IPS-15b (cell line): ENCODE data around the gene HOXA9.

Source experiments
- H3K27me3 ChIP-seq: one replicate; pipeline ENCODE4 v1.6.1; 2013; ENCODE audit warnings: low read length; ENCODE audit not compliant: control insufficient read depth, insufficient read depth
- H3K36me3 ChIP-seq: one replicate; pipeline ENCODE4 v1.6.1; 2013; ENCODE audit warnings: low read length; ENCODE audit not compliant: control insufficient read depth, insufficient read depth
- H3K4me1 ChIP-seq: one replicate; pipeline ENCODE4 v1.6.1; 2013; ENCODE audit warnings: mild to moderate bottlenecking, low read length; ENCODE audit not compliant: control insufficient read depth, insufficient read depth
- H3K4me3 ChIP-seq: one replicate; pipeline ENCODE4 v1.5.1; 2013; ENCODE audit warnings: low read depth, low read length
- H3K9ac ChIP-seq: one replicate; pipeline ENCODE4 v1.6.1; 2013; ENCODE audit warnings: low read depth, mild to moderate bottlenecking, low read length
- H3K9me3 ChIP-seq: one replicate; pipeline ENCODE4 v1.6.1; 2013; ENCODE audit warnings: mild to moderate bottlenecking, low read length; ENCODE audit not compliant: control insufficient read depth, insufficient read depth

Gene HOXA9

DNA sequence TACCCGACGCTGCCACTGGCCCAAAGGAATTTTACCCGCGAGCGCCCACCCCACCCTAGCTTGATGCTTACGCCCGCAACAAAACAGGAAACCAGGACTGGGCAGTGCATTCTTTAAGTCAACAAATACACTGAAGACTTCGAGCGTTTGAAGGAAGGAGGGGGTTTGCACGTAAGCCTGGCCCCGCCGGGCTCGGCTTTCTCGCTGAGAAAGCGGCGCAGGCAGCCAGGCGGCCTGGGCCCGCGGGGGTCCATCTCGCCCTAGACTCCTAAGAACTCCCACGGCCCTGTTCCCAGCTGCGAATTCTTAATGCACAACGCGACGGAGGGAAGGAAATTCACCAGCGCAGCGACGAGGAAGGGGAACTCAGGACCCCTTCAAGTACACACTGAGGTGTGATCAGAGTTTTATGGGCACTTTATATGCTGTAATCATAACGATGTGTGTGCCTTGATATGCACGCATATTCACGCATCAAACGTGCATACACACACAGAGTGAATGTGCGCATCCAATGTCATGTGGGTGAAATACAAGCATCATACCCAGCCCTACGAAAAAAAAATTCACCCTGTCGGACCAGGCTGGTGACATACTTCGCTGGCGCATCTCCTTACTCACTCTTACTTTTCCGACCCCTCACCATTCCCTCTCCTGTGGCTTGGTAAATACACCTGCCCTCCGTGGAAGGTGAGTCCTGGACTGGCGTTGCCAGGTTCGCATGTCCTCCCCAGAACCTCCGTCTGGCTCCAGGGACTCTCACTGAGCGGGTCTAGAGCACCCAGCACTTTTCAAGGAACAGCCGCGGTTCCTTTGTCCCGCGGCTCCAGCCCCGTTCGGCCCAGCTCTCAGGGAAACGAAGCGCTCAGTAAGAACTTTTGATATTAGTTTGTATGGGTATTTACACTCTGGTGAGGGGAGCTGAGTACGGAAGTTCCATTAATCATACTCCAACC lies 40.3 kb upstream of the HOXA9 start:
- H3K4me3 ChIP-seq = peak overlapping the region; percentile 12
- peaks cover 100% of the 10 kb centered on the region for H3K27me3 ChIP-seq
- H3K9me3 ChIP-seq = no peaks in the 10 kb centered on the region
- no peak overlapping the region for H3K9ac ChIP-seq
- H3K36me3 ChIP-seq = no peaks in the 10 kb centered on the region
- H3K4me1 ChIP-seq = no peaks in the 10 kb centered on the region

DNA sequence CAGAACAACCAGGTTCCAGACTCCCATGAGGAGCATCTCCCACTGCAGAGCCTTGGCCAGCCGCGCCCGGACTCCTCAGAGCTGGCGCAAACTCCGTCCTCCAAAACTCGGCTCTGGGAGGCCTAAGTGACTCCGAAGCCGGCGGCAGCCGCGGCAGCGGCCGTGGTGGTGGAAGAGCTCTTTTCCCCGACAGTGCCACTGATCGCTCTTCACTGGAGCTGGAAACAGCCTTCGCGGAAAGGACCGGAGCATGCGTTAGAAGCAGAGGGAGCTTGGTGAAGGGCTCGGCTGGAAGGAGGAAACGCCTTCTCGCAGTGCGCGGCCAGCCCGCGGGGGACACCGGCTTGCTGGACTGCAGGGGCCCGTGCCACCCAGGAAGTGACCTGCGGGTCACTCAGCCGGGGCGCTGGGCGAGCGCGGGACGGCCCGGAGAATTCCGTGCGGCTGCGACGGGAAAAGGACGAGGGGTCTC lies 39.5 kb upstream of the HOXA9 start:
- H3K9ac ChIP-seq = no peak overlapping the region
- H3K36me3 ChIP-seq = no peaks in the 10 kb centered on the region
- H3K27me3 ChIP-seq = peaks cover 98% of the 10 kb centered on the region
- no peaks in the 10 kb centered on the region for H3K4me1 ChIP-seq
- H3K4me3 ChIP-seq = peak overlapping the region; percentile 30
- H3K9me3 ChIP-seq = no peaks in the 10 kb centered on the region

DNA sequence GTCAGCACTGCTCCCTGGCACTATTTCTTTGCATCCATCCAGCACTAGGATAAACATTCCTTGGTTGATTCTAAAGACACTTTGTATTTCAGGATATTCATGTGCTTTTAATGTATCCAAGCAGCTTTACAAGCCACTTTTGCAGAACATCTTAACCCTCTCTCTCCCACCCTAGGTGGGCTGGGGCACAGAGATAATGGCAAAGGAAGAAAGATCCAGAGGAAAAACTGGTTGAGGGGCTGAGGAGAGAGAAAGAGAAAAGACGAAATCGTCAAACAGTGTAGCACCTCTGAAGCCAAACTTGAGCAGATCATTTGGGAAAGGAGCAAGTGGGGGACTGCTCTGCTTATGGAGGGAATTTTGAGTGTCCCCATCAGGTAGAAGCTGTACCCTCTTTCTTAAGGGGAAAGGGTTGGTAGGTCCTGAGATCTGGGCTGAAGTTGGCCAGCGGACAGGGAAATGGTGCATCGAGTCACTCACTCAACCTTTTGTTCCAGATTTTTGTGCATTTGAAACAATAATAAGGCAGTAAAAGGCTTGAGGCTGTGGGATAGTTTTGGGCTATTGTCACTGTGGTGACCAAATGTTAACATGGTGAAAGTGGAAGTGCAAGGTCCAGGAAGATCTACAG lies 38.7 kb upstream of the HOXA9 start:
- Histone ChIP-seq H3K36me3 (no peaks in the 10 kb centered on the region), H3K9me3 (no peaks in the 10 kb centered on the region), H3K9ac (no peak overlapping the region), H3K27me3 (peaks cover 94% of the 10 kb centered on the region), H3K4me3 (no peak overlapping the region), H3K4me1 (no peaks in the 10 kb centered on the region)

DNA sequence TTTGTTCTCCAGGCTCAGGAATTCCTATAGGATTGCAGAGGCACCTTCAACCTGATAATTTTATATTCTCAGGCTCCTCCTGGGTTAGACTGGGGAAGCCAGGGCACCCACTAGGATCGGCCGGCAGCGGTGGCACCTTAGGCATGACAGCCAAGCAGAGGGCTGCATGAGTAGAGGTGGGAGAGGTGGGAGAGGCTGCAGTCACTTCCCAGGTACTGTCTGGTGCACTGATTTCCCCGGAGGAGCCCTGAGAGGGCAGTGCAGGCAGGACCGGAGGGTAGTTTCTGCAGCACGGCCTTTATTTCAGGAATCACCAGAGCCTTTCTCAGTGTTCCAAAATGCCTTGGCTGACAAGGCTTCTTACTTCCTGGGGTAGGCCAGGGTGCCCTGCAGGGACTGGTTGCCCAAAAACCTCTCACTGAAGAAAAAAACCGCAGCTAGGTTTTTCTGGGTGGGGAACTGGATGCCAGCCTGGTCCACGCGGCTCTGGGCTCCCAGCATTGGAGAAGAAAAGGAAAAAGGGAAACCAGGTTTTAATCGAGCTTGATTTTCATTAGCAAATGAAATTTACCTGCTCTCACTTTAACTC lies 38.1 kb upstream of the HOXA9 start:
- no peaks in the 10 kb centered on the region for H3K36me3 ChIP-seq
- H3K9ac ChIP-seq = no peak overlapping the region
- H3K27me3 ChIP-seq = peaks cover 94% of the 10 kb centered on the region
- H3K4me3 ChIP-seq = no peak overlapping the region
- H3K4me1 ChIP-seq = no peaks in the 10 kb centered on the region
- H3K9me3 ChIP-seq = no peaks in the 10 kb centered on the region

DNA sequence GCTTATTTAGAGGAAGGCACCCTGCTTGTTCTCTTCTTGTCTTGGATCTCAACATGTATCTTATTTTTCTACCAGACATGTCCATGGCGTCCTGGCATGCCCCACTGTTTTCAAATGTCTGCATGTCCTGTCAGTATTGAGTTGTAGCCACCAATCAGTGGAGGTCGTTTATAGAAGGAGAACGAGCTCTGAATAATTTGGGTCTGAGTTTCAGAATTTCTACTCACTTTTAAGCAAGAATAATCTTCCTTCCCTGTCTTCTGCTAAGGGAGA lies 37.5 kb upstream of the HOXA9 start:
- Histone ChIP-seq H3K9ac (no peak overlapping the region), H3K27me3 (peaks cover 94% of the 10 kb centered on the region), H3K4me1 (no peaks in the 10 kb centered on the region), H3K9me3 (no peaks in the 10 kb centered on the region), H3K36me3 (no peaks in the 10 kb centered on the region), H3K4me3 (no peak overlapping the region)

DNA sequence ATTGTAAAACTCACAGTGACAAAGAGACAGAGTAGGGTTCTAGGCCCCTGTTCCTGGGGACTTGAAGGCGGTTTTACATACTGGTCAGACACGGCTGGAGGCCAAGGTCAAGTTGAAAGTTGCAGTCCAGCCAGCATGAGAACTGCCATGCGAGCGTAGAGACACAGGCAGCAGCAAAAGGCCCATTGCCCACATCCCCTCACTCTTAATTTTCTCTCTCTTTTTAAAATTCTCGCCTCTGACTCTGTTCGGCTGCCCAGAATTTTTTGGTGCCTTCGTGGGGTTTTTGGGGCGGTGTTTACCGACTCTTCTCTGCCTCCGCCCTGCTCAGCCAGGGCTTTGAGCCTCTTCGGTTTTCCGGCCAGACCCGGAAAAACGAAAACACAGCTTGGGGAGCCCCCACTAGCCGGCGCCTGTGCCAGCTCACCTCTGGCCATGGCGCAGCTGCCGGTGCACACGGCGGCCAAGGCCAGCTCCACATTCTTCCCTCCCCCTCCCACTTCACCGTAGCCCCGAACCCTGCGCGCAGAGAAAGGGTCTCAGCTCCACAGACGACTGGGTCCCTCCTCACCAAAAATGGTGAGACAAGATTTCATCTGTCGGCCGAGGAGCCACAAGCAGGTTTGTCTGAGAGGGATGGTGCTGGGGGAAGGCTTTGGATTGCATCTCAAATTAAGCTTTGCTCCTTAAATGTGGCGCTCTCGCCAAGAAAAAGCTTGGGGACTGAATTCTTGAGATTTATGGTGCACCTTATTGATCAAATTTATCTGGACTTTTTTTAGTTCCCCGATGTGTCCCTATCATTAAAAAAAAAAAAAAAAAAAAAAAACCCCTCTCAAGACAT lies 36.9 kb upstream of the HOXA9 start:
- Histone ChIP-seq H3K27me3 (peaks cover 94% of the 10 kb centered on the region), H3K4me3 (peak overlapping the region; percentile 33), H3K4me1 (no peaks in the 10 kb centered on the region), H3K9me3 (no peaks in the 10 kb centered on the region), H3K9ac (no peak overlapping the region), H3K36me3 (no peaks in the 10 kb centered on the region)

DNA sequence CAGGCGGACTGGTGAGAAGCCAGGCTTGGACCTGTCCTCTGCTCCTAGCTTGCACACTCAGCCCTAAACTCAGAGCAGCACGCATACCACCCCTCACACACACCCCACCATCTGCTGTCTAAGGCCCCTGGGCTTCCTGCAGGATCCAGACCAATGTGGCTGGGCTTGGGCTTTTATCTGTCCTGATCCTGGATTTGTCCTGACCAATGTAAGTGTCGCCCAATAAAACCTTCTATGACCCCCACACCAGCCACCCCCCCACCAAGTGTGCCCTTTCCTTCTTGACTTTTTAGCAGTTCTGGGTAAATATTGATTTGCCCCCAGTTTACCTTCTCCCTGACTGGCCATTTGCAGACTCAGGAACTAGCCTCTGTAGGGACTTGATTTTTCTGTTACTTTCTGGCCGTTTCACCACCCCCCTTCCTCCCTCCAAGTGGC lies 36.3 kb upstream of the HOXA9 start:
- Histone ChIP-seq H3K4me1 (no peaks in the 10 kb centered on the region), H3K4me3 (peak overlapping the region; percentile 38), H3K36me3 (no peaks in the 10 kb centered on the region), H3K9ac (no peak overlapping the region), H3K9me3 (no peaks in the 10 kb centered on the region), H3K27me3 (peaks cover 94% of the 10 kb centered on the region)

DNA sequence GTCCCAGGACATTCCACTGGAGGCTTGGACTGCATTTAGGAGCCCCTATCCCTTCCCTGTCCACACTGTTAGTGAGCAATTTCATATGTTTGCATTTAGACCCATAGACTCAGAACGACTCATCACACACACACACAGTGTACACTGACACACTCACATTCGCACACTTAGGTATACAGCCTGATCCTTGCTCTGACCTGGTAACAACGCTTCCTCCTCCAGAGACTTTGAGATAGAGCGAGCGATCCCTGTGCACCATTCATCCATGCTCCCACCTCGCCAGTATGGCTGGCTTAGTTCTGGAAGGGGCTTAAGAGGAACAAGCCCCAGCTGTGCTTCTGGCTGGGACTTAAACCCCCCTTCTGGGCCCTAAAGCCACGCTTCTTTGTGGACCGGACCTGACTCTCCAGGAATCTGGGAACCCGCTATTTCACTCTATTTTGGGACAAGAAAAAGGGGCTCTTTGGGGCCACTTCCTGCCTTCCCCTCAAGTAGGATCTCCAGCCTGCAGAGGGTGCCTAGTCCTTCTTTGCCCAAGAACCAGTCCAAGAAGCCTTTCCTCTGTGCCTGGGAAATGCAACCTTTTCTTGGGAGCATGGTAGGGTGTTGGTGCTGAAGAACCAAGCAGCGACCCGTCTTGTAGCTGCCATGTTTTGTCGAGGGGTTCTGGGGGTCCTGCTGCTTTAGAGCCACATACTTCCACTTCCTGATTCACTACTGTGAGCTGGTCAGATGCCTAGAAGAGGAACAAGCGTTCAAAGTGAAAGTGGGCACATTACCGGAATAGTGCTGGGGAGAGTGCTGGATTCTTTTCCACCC lies 35.6 kb upstream of the HOXA9 start:
- peak overlapping the region; percentile 38 for H3K4me3 ChIP-seq
- H3K27me3 ChIP-seq = peaks cover 94% of the 10 kb centered on the region
- no peaks in the 10 kb centered on the region for H3K9me3 ChIP-seq
- H3K9ac ChIP-seq = no peak overlapping the region
- no peaks in the 10 kb centered on the region for H3K36me3 ChIP-seq
- no peaks in the 10 kb centered on the region for H3K4me1 ChIP-seq

DNA sequence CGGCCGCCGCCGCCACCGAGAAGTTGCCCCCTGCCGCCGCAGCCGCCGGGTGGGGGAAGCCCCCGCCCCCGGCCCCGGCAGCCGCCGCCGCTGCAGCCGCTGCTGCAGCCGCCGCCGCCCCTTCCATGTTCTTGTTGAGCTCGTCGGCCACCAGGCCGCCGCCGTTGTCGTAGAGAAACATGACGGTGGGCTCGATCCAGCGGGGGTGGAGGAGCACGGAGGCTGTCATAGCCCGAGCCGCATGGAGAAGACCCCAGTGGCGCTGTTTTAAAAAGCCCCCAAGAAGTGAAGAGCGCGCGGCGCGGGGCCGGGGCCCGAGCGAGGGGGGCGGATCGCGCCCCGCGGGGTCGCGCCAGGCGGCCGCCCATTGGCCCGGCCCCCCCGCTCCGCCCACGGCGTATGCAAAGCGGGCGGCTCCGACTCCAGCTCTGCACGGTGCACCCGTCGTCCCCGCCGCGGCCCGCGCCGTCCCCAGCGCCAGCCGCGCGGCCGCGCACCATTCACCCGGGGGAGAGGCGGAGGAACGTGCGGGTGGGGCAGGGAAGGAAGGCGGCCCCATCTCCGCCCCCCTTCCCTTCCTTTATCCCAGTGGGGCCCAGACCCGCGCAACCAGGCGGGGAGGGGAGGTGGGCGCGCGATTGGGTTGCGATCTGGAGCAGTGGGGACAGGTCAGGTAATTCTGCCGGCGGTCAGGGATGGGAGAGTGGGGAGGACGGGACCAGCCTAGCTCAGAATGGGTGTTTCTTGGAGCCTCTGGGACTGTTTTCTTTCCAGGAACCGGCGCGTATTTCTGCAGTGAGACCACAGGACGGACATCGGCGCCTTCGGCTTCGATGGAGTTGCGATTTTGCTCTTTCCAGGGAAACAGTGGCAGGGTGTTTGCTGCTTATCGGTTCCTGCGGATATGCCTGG lies 34.8 kb upstream of the HOXA9 start, which contains the start of gene HOXA13:
Gene HOXA13 (minus strand): TSS at position 243 of the 912 bp plus-strand sequence. CDS start 14 bp downstream, at position 229.
- Histone ChIP-seq H3K9ac (no peak within 1 kb of the TSS), H3K9me3 (no peaks in the 10 kb centered on the region), H3K36me3 (no peaks in the 10 kb centered on the region), H3K27me3 (peaks cover 94% of the 10 kb centered on the region), H3K4me1 (no peaks in the 10 kb centered on the region), H3K4me3 (peak within 1 kb of the TSS; percentile 38)
